ENCODE measurements around the gene RNF114. TPM values are rescaled to one million over a fixed set of nuclear protein-coding genes. Genes with fewer than 3 reads are reported as not detected.

The RNF114 gene
- 116 TPM for total RNA-seq

DNA sequence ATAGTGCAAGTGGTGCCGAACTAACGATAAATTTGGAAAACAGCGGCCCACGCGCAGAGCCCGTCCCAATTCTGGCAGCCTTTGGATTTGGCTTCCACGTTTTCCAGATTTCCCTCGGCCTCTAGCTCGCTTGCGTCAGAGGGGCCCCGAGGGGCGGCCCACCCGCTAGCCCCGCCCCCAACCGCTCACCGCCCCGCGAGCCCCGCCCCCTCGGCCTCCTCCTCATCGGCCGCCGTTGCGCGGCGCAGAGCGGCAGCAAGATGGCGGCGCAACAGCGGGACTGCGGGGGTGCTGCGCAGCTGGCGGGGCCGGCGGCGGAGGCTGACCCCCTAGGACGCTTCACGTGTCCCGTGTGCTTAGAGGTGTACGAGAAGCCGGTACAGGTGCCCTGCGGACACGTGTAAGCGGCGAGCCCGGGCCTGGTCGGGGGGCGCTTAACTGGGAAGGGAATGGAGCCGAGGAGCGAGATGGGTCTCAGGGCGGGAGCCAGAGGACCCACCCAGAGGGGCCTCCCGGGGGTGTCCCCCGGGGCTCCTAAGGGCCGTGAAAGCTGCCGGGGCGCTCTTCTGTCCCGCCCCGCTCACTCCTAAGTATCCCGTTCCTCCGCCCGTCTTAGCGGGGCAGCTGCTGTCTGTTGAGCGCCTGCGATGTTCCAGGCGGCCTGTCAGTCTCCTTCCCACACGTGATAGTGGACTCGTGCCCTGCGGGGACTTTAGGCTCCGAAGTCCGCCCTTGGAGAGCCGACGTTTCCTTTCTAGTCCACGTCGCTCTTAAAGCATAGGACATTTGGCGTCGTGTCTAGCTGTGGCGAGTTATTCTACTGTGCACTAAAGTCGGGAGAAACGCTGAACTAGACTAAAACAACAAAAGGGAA is at the start of gene RNF114:
Gene RNF114, plus strand, starts transcription at position 245 of the 874 bp plus-strand sequence. Its CDS starts 16 bp downstream, at position 261.

DNA sequence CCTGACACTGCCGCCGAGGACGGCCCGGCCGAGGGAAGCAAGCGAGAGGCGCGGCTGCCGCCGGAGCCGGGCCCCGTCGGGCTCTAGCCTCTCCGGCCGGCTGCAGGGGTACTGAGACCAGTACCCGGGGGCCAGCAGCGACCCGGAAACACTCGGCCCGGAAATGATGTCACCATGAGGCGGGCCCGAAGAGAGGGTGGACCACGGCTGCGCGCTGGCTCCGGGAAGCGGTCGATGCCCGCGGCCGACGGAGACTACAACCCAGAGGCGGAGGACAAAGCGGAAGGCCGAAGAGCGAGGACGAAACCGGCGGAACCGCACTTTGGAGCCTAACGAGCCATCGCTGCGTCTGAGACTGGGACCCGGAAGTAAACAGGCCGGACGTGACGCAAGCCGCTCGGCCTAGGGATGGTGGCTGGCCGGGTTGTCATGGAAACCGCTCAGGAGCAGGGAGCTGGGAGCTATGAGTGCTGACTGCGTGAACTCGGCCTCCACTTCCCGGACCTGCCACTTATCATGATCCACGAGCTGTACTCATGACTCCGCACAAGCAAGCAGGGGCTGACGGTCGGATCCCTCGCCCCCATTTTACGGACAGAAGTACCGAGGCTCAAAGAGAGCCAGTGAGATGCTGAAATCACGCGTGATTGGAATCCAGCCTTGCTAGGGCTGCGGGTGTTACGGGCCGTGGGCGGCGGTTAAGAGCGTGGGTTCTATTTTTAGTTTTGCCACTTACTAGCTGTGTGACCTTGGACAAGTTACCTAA is 20.6 kb upstream of the RNF114 start, which contains the start of gene SPATA2:
Gene SPATA2, minus strand, starts transcription at position 150 of the 766 bp plus-strand sequence. CDS start 7,039 bp downstream, outside the sequence.

DNA sequence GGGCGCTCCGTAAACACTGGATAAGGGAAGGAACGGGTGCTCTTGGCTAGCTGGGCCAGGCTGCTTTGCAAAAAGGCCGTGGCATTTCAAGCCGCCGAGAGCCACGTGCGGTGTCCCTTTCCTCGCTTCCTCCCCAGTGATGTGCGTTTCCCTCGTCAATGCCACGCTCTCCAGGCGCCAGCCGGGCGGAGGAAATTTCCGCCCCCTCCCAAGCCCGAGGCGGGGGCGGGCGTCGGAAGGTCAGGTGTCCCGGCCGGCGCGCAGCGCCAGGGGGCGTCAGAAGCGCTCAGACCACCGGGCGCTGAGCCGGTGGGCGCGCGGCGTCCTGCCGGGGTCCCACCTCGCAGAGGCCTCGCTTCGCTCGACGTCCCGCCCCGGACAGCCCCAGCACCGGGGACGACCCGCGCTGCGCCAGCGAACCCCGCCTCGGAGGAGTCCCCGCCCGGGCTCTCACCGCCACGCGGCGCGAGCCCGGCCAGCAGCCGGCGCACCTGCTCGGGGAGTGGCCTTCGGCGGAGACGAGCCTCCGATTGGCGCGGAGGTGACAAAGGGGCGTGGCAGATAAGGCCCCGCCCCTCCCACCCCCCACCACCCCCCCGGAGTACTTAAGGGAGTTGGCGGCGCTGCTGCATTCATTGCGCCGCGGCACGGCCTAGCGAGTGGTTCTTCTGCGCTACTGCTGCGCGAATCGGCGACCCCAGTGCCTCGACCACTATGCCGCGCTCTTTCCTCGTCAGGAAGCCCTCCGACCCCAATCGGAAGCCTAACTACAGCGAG is 46.3 kb downstream of the RNF114 start, which contains the start of gene SNAI1:
Gene SNAI1, plus strand, starts transcription at position 635 of the 777 bp plus-strand sequence. Its CDS starts 80 bp downstream, at position 715.

Other genes starting within 250 kb of the RNF114 start
- 29.4 TPM for gene B4GALT5, start 222.5 kb upstream of the RNF114 start, total RNA-seq
- gene SLC9A8, start 123.6 kb upstream of the RNF114 start, total RNA-seq: 6.0 TPM
- 4.4 TPM for gene SPATA2, start 20.9 kb upstream of the RNF114 start, total RNA-seq
- gene SNAI1, start 46.6 kb downstream of the RNF114 start, total RNA-seq: 0.22 TPM
- gene UBE2V1, start 176.8 kb downstream of the RNF114 start, total RNA-seq: 52.8 TPM
- 7.6 TPM for gene PEDS1, start 217.3 kb downstream of the RNF114 start, total RNA-seq